Suppressor macrophage treated with lipopolysaccharide for 1 hour (primary cell): ENCODE data around the gene FBXO36.
"Not testable (repeated sequence)": the region's sequence is repeated elsewhere in the genome, so short reads cannot be mapped to it uniquely, and the experiment has no call there.

Experiments
- DNase-seq, 3 donors: peaks; one replicate each; pipeline ENCODE4 v3.0.0-alpha.2; 2020 to 2022

The FBXO36 gene

GRCh38 chr2:229922449-229923386, at the start of gene FBXO36:
Gene FBXO36, plus strand, starts transcription at chr2:229922503. Its CDS starts 11 bp downstream, at chr2:229922514.
- peak; percentile 85 to 94 (median 93) for DNase-seq

GRCh38 chr2:229873123-229873581, 49.2 kb upstream of the FBXO36 start:
- peak; percentile 6 to 27 (median 12) for DNase-seq

DNA sequence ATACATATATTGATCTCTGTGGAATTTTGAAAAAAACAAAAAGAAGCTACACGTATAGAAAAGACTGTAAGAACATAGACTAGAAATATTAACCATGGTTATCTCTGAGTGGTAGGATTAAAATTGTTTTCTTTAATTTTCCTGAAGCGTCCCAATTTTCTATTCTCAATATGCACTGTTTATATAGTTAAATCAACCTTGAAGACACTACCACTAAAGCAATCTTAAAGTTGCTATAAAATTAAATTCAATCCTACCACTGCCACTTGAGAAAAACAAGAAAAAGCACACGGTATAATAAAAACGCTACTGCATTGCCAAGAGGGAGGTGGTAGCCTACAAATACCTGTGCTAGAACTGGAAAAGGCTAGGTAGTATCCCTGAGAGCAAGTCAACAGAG, 47.7 kb upstream of the FBXO36 start:
- no peak for DNase-seq

DNA sequence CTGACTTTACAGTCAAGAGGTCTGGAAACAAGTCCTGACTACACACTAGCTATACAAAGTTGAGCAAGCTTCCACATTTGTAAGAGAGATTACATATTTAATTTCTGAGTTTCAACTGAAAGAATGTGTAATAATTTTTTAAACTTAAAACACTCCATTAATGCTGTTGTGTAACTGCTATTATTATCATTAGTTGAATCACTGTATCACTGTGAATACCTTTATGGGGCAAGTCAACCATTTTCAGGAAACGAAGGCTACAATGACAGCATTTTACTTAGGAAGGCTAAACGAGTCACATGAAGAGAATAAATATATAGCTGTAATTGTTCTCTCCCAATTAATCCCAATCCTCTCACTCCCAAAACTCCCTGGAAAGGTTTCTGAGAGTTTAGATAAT, 46.8 kb upstream of the FBXO36 start:
- DNase-seq, result no peak

DNA sequence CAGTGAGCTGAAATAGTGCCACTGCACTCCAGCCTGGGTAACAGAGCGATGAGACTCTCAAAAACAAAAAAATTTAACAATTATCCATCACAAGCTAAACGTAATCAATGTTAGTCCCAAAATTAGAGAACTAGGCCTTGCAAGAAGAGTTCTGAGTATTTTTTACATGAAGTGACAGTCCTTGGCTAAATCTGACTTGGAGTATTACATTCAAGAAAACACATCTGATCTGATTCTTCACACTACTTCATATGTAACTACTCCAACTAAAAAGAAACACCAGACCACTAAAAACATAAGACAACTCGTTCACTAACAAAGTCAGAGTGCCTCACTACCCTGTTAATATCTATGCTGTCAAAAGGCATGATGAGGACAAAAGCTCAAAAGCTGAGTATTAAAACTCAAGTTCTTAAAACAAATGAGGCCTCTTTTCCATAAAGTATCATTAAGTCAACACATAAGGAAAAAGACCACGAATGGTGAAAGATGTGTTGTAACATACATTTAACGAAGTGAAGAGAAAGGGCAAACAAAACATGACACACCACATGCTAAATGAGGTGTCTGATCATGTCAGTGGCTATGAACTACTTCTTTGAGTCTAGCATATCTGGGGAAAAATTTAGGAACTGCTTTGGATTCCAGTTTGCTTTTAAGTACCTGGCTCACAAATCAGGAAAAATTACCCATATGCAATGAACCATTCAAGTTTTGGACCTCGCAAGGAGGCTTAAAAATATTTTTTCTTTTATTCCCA, 42.9 kb upstream of the FBXO36 start:
- DNase-seq, result no peak

- no peak for DNase-seq
Measured at GRCh38 chr2:229880892-229881586, 41.3 kb upstream of the FBXO36 start.

DNA sequence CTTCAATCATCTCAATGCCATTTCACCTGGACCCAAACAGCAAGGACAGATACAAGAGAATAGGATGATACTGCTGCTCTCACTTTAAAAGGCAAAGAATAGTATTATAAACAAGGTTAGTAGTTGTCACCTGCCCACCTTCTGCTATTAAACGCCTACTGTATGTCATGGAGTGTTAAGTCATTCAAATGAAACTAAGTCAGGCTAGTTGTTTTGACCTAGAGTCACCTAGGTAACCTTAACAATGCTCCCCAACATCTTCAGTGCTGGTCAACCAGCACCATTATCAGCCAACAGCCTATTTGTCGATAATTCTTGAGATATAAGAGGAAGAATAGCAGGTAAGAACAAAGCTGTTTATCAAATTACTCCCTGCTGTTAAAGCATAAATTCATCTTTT, 39.7 kb upstream of the FBXO36 start:
- DNase-seq, result no peak

DNA sequence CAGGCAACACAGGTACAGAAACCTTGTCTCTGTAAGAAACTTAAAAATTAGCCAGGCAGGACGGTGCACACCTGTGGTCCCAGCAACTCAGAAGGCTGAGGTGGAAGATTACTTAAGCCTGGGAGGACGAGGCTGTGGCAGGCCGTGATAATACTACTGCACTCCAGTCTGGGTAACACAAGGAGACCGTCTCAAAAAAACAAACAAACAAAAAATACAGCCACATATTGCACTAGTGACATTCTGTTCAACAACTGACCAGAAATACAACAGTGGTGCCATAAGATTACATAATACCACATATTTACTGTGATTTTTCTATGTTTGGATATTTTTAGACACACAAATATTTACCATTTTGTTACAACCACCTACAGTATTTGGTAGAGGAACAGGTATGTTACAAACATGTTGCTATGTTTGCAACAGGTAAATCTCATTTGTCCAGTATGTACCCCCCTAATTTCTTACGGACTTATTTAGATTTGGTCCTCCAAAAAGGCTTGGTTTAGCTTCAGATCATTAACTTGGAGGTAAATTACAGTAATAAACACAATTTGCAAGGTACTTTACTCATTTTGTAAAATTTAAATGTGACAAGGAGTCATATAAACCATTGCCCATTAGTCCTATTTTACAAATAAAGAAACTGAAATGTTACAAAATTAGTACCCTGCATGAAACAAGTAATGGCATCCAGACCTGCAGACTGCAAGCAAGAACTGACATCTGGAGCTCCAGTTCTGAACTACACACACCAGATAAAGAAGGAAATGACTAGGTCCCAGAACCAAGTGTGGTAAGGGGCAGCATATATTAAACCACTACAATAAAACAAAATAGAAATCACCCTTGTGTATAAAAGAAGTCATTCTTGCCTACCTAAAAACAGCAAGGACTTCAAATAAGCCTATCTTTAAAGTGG, 37.3 kb upstream of the FBXO36 start:
- no peak for DNase-seq

DNA sequence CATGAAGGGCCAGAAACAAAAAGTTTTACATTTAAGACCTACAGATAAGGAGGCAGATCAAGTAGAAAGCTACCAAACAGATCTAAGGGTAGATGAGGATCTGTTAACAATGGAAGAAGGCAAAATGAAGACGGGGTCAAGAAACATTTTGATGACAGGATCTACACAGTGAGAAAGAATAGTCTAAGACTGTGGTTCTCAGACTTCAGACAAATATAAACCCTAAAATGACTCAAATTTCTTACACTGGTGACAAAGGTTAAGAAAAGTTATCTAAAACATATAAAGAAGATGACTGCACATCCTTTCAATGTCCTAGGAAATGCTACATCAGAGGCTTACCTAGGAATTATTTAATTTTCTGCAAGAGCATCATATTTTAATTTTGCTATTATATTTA, 34.9 kb upstream of the FBXO36 start:
- DNase-seq, result no peak

DNA sequence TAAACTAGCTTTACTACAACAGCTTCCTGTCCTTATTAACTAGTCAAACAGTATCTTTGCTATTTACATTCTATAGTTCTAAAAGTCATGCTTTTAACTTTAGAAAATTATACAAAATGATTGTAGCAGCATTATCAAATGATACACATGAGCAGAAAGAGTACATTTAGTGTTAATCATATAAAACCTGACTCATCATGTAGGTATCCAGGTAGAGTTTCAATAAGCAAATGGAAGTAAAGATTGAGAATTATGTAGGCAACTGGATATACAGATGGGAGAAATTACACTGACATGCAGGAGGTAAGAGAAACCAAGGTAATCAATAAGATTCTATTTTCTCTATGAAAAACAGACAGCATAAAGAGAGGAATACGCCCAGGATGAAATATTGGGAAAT, 34.3 kb upstream of the FBXO36 start:
- DNase-seq, result no peak

DNA sequence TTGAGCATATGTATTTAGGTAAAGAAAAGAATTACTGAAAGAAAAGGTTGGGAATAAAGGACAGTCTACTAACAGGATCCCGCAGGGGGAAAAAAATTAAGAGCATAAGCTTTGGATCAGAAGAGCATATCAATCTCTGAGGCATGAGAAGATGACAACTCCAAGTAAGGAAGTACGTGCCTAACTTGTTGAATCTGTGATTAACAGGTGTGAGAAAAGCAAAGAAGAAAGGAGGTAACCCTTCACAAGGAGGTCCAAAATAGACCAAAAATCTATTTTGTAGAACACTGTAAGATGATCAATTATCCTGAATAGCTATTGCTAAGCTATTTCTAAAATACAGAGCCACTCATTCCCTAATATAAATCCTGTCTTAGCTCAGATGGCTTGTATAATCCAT, 33.3 kb upstream of the FBXO36 start:
- DNase-seq, result no peak

- DNase-seq, result no peak
Measured at GRCh38 chr2:229896857-229897256, 25.4 kb upstream of the FBXO36 start.

- DNase-seq, result no peak
Measured at GRCh38 chr2:229899604-229900003, 22.7 kb upstream of the FBXO36 start.

DNA sequence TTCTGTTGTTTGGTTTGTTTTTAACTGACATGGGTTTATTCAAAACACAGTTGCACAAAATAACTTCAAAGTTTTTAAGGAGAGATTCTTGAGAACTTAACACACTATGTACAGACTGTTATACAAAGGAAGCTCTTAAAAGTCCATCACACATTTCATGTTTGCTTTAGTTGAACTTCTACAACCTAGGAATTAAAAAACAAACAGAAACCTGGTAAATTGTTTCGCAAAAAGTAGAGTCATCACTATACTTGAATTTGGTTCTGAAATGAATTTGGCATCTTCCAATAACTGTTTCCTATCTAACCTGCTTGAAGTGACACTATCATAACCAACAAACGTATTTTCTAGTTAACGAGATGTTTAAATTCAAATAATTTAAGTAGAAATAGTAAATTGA, 22.3 kb upstream of the FBXO36 start:
- DNase-seq, result no peak

DNA sequence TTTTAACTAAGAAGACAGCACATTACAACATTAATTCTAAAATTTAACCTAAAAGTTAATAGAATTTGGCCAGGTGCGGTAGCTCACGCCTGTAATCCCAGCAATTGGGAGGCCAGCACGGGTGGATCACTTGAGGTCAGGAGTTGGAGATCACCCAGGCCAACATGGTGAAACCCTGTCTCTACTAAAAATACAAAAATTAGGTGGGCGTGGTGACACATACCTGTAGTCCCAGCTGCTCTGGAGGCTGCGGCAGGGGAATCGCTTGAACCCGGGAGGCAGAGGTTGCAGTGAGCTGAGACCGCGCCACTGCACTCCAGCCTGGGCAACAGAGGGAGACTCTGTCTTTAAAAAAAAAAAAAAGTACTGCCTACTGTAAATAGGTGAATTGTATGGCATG, 21.8 kb upstream of the FBXO36 start:
- not testable (repeated sequence) for DNase-seq

DNA sequence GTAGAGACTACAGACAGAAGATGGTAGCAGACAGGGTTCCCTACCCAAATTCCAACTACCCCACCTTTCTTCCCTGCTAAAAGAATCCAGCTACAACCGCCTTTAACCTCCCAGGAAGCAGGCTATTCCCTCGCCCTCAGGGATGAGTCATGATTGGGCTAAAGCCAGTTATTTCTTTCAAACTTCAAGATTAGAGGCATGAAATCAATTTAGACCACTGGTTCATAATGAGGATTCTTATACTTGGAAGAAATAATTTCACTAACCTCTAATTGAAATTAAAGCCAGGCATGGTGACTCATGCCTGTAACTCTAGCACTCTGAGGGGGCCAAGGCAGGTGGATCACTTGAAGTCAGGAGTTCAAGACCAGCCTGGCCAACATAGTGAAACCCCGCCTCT, 20.5 kb upstream of the FBXO36 start:
- peak in 2 of 3 donors; percentile 8 to 10 for DNase-seq

GRCh38 chr2:229903037-229903436, 19.3 kb upstream of the FBXO36 start:
- no peak for DNase-seq

DNA sequence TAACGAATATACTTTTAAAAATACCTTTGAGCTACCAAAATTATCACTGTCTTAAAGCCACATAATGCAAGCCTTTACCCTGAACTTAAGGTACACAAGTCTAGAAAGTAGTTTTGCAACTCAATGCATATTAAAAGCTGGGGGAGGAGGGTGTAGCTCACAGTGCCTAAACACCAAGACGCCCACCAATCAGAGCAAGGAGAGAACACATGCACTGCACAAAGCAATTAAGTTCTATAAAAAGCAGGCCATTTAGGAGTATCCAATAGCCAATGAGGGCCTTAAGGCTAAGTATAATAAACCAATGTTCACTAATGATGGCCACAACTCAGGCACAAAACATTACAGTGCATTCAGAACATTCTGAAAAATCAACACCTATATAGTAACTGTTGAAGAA, 16.7 kb upstream of the FBXO36 start:
- no peak for DNase-seq

GRCh38 chr2:229909090-229909489, 13.2 kb upstream of the FBXO36 start:
- DNase-seq, result no peak

DNA sequence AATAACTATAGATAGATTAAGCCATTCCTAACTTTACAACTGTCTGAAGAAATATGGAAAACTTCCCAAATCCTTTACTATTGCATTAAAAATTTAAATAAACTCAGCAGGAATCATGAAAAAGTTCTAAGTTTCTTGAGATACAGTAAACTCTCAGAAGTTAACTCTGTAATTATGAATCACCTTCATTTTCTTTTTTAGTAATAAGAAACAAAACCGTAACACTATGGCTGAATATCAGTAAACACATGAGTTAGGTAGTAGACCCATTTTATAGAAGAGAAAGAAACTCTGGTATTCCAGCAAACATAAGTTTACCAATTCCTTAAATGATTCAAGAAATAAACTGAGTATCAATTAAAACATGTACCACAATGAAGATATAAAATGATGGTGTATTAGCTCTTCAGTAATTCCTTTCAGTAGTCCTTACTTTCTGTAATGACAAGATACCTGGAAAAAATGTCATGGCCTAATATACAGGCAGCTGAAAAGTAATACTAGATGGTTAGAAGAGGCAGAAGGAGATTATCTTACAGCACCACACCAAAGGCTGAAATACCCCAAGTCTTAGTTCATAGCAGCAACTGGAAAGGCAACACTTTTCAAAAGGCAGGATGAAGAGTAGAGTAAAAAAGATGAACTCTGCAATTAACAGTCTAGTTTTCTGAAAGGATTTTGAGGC, 12.0 kb upstream of the FBXO36 start:
- DNase-seq, result no peak

GRCh38 chr2:229910832-229911412, 11.4 kb upstream of the FBXO36 start:
- peak in 2 of 3 donors; percentile 19 to 20 for DNase-seq
